SK-N-MC (cell line): Measurements from ENCODE around the gene PROCA1.
"Not testable (repeated sequence)": the region's sequence is repeated elsewhere in the genome, so short reads cannot be mapped to it uniquely, and the experiment has no call there.

Experiments used
- EZH2 ChIP-seq: fragments of 200-600 bp; sonication (generic); IDR thresholded peaks from one replicate; pipeline ENCODE4 v1.6.1; 2017; ENCODE audit warnings: antibody characterized with exemption
- FOXP2 ChIP-seq: optimal IDR thresholded peaks from 2 replicates; pipeline ENCODE3; 2011; ENCODE audit warnings: mild to moderate bottlenecking, moderate library complexity; ENCODE audit not compliant: insufficient read depth; ENCODE audit errors: extremely low read length, control extremely low read depth
- POLR2AphosphoS5 ChIP-seq: IDR thresholded peaks from 2 replicates; pipeline ENCODE4 v1.6.1; 2012; ENCODE audit warnings: mild to moderate bottlenecking, low read depth, low read length, borderline replicate concordance

DNA sequence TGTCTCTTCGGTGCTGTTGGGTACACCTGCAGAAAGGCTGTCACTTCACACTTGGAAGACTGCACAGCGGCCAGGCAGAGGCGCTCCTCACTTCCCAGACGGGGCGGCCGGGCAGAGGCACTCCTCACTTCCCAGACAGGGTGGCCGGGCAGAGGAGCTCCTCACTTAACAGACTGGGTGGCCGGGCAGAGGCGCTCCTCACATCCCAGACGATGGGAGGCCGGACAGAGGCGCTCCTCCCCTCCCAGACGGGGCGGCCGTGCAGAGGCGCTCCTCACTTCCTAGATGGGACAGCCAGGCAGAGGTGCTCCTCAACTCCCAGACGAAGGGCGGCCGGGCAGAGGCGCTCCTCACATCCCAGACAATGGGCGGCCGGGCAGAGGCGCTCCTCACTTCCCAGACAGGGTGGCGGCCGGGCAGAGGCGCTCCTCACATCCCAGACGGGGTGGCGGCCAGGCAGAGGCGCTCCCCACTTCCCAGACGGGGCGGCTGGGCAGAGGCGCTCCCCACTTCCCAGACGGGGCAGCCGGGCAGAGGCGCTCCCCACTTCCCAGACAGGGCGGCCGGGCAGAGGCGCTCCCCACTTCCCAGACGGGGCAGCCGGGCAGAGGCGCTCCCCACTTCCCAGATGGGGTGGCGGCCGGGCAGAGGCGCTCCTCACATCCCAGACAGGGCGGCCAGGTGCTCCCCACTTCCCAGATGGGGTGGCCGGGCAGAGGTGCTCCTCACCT lies 52.8 kb downstream of the PROCA1 start:
- not testable (repeated sequence) for TF ChIP-seq POLR2AphosphoS5, EZH2, FOXP2
